Endothelial cell of umbilical vein (primary cell): ENCODE results near the gene CLCA1. TPM values are rescaled to one million over a fixed set of nuclear protein-coding genes. Genes with fewer than 3 reads are reported as not detected.

ENCODE experiments used
- BruUV-seq: library from RNA; stranded (reverse); fragments of 400-500 nt; replicated peaks from 2 replicates; lab custom pipeline; 2021; lab: Mats Ljungman, UMichigan
- CTCF ChIA-PET: fragments of 300-600, 350-600 bp; sonication (Branson Sonifier 250); formaldehyde crosslinking; loops from one replicate; lab custom pipeline; 2021; ENCODE audit warnings: antibody characterized with exemption, inconsistent platforms; lab: Charles Lee
- POLR2A ChIA-PET: fragments of 300-600, 350-600 bp; sonication (Branson Sonifier 250); formaldehyde crosslinking; loops from one replicate; lab custom pipeline; 2021; ENCODE audit warnings: antibody characterized with exemption, inconsistent platforms; lab: Charles Lee
- DNase-seq: peaks from one replicate; pipeline ENCODE4 v3.0.0-alpha.2; 2011; ENCODE audit warnings: low read depth, low spot score
- FAIRE-seq: peaks from 2 replicates; lab custom pipeline; 2011; peaks lifted over from hg19 to GRCh38; lab: Jason Lieb, UNC
- H2AFZ ChIP-seq: 2 replicates; pipeline ENCODE4 v1.6.0; 2012; ENCODE audit warnings: low read depth, low read length, control low read depth, inconsistent platforms
- H3K27ac ChIP-seq: 2 replicates; pipeline ENCODE4 v1.5.1; 2011; ENCODE audit warnings: low read depth, mild to moderate bottlenecking, control low read depth, low read length, moderate library complexity; ENCODE audit not compliant: insufficient read depth
- H3K27me3 ChIP-seq, 2 experiments: 2 replicates each; pipeline versions ENCODE4 v1.6.0 to v1.6.1; 2011; ENCODE audit warnings: low read length in 2 of 2, mixed read lengths in 1 of 2; ENCODE audit not compliant: control insufficient read depth in 2 of 2, insufficient read depth in 2 of 2
- H3K36me3 ChIP-seq, 2 experiments: 2 replicates in 1 of 2; 3 replicates in 1 of 2; pipeline ENCODE4 v1.5.1; 2011; ENCODE audit warnings: low read length in 2 of 2, mild to moderate bottlenecking in 1 of 2, moderate library complexity in 1 of 2; ENCODE audit not compliant: control insufficient read depth in 2 of 2, insufficient read depth in 2 of 2; ENCODE audit errors: extremely low read depth in 1 of 2
- H3K4me1 ChIP-seq: 3 replicates; pipeline ENCODE4 v1.5.1; 2011; ENCODE audit warnings: mild to moderate bottlenecking, low read length; ENCODE audit not compliant: control insufficient read depth, insufficient read depth; ENCODE audit errors: extremely low read depth
- H3K4me2 ChIP-seq: 2 replicates; pipeline ENCODE4 v1.6.1; 2011; ENCODE audit warnings: low read length, control low read depth, mixed read lengths; ENCODE audit not compliant: insufficient read depth
- H3K4me3 ChIP-seq, 3 experiments: fragments of 200-600 bp in 1 of 3; sonication (generic), shearing (Covaris generic) in 1 of 3; replicated peaks in 1 of 3; 2 replicates each; pipeline ENCODE4 v1.5.1; 2011 to 2016; ENCODE audit warnings: control low read depth in 3 of 3, low read length in 3 of 3, mild to moderate bottlenecking in 2 of 3, inconsistent platforms in 1 of 3, low read depth in 1 of 3, moderate library complexity in 1 of 3; ENCODE audit not compliant: insufficient read depth in 1 of 3
- H3K79me2 ChIP-seq: 2 replicates; pipeline ENCODE4 v1.6.0; 2012; ENCODE audit warnings: low read length, inconsistent platforms; ENCODE audit not compliant: control insufficient read depth, insufficient read depth
- H3K9ac ChIP-seq: replicated peaks from 2 replicates; pipeline ENCODE3; 2011; ENCODE audit warnings: low read length, control low read depth; ENCODE audit not compliant: insufficient read depth; ENCODE audit errors: extremely low read depth
- H3K9me1 ChIP-seq: replicated peaks from 3 replicates; pipeline ENCODE4 v1.6.0; 2011; ENCODE audit warnings: mild to moderate bottlenecking, low read length; ENCODE audit not compliant: control insufficient read depth, insufficient read depth; ENCODE audit errors: extremely low read depth
- H3K9me3 ChIP-seq: replicated peaks from 2 replicates; pipeline ENCODE4 v1.5.1; 2012; ENCODE audit warnings: low read length, inconsistent platforms; ENCODE audit not compliant: control insufficient read depth, insufficient read depth
- H4K20me1 ChIP-seq: replicated peaks from 2 replicates; pipeline ENCODE3; 2011; ENCODE audit warnings: mild to moderate bottlenecking, low read length; ENCODE audit not compliant: control insufficient read depth, insufficient read depth; ENCODE audit errors: extremely low read depth
- EZH2 ChIP-seq: IDR thresholded peaks from 2 replicates; pipeline ENCODE4 v1.6.1; 2012; ENCODE audit warnings: borderline replicate concordance, low read depth, mild to moderate bottlenecking, moderate library complexity, low read length, inconsistent platforms; ENCODE audit not compliant: severe bottlenecking
- FOS ChIP-seq: IDR thresholded peaks from 2 replicates; pipeline ENCODE4 v1.6.1; 2011; ENCODE audit warnings: mild to moderate bottlenecking, low read length, moderate library complexity, borderline replicate concordance; ENCODE audit not compliant: insufficient read depth
- GATA2 ChIP-seq: IDR thresholded peaks from 2 replicates; pipeline ENCODE4 v1.7.0; 2011; ENCODE audit warnings: low read depth, mild to moderate bottlenecking, moderate library complexity, mixed read lengths, low read length; ENCODE audit not compliant: insufficient read length, insufficient read depth
- JUN ChIP-seq: IDR thresholded peaks from 2 replicates; pipeline ENCODE4 v1.6.1; 2011; ENCODE audit warnings: borderline replicate concordance, low read depth; ENCODE audit not compliant: insufficient read length, insufficient read depth
- MYC ChIP-seq: IDR thresholded peaks from one replicate; pipeline ENCODE4 v1.6.1; 2011; ENCODE audit warnings: mild to moderate bottlenecking, low read depth, low read length
- POLR2A ChIP-seq: IDR thresholded peaks from 2 replicates; pipeline ENCODE4 v1.6.1; 2012; ENCODE audit warnings: low read depth, mild to moderate bottlenecking, control low read depth, low read length
- POLR2AphosphoS5 ChIP-seq: IDR thresholded peaks from 2 replicates; pipeline ENCODE4 v1.6.1; 2012; ENCODE audit warnings: low read depth, mild to moderate bottlenecking, control low read depth, low read length, moderate library complexity; ENCODE audit not compliant: insufficient read depth
- dilution Hi-C: fragments of 300-500 bp; cut with MboI; formaldehyde crosslinking; loops from one replicate; pipeline ENCODE4 v1.15.0; 2019; ENCODE audit warnings: low sequenced_read_pairs; ENCODE audit not compliant: extremely low pct_ligation_motif_present
- intact Hi-C: fragments of 100-400 bp; cut with micrococcal nuclease; formaldehyde crosslinking; loops from one replicate; pipeline ENCODE4 v1.10.0; 2022
- polyA plus RNA-seq, 4 experiments: library from polyadenylated mRNA; depleted of rRNA in 3 of 4; stranded (reverse) in 3 of 4; unstranded in 1 of 4; fragments of >200 nt; gene quantifications; 2 replicates each; pipeline versions ENCODE4 v1.2.1 to v1.2.3, GENCODE V29; 2011 to 2012; ENCODE audit warnings: missing spikeins in 1 of 4
- total RNA-seq: library from RNA; stranded (reverse); gene quantifications from 2 replicates; pipeline ENCODE4 v1.2.3, GENCODE V29; 2021
- TF ChIP-seq, protein P1 (sequence below), 2 donors: IDR thresholded peaks; 1 replicate in 1 of 2; 2 replicates in 1 of 2; pipeline ENCODE4 v1.5.1; 2011; ENCODE audit warnings: low read length in 2 of 2, mild to moderate bottlenecking in 2 of 2, moderate library complexity in 2 of 2, control low read depth in 1 of 2, inconsistent platforms in 1 of 2, low read depth in 1 of 2; ENCODE audit not compliant: insufficient read depth in 1 of 2; ENCODE audit errors: extremely low read depth in 1 of 2
- TF ChIP-seq, protein P2 (sequence below): IDR thresholded peaks from 2 replicates; pipeline ENCODE4 v1.6.1; 2011; ENCODE audit not compliant: insufficient read depth, insufficient read length

CLCA1 gene
- total and polyA plus RNA-seq, 2 donors (not counting 3 experiments of a cell fraction or from before 2014, with no cell fraction given), result not detected

- POLR2A ChIA-PET, result no interaction called here
- Histone ChIP-seq H3K27me3 (peaks cover 2 to 3% of the 10 kb centered on the region in 2 experiments), H3K36me3 (no peaks in the 10 kb centered on the region), H3K4me3 (no peak overlapping the region), H3K9me1 (no peaks in the 10 kb centered on the region), H4K20me1 (no peaks in the 10 kb centered on the region), H3K4me2 (no peak overlapping the region), H3K27ac (no peak overlapping the region), H3K4me1 (peaks cover 3% of the 10 kb centered on the region), H2AFZ (no peak overlapping the region), H3K79me2 (no peaks in the 10 kb centered on the region), H3K9me3 (no peaks in the 10 kb centered on the region), H3K9ac (no peak overlapping the region)
- FAIRE-seq, result no peak
- dilution Hi-C loops (no loop called here), intact Hi-C loops (loop anchor here (10.0 kb wide), 2 partner anchors 212 to 612 kb away; no protein-coding TSS in a partner anchor)
- BruUV-seq, result no TSS peak
- DNase-seq, result no peak
- CTCF ChIA-PET, result interaction anchor here (0.7 to 3.1 kb wide), 17 partner anchors 9 to 281 kb away, joined by 3 to 18 read pairs (median 5); no protein-coding TSS in a partner anchor
- TF ChIP-seq POLR2A (no peak), JUN (no peak), EZH2 (no peak)
- TF ChIP-seq, protein P1, sequence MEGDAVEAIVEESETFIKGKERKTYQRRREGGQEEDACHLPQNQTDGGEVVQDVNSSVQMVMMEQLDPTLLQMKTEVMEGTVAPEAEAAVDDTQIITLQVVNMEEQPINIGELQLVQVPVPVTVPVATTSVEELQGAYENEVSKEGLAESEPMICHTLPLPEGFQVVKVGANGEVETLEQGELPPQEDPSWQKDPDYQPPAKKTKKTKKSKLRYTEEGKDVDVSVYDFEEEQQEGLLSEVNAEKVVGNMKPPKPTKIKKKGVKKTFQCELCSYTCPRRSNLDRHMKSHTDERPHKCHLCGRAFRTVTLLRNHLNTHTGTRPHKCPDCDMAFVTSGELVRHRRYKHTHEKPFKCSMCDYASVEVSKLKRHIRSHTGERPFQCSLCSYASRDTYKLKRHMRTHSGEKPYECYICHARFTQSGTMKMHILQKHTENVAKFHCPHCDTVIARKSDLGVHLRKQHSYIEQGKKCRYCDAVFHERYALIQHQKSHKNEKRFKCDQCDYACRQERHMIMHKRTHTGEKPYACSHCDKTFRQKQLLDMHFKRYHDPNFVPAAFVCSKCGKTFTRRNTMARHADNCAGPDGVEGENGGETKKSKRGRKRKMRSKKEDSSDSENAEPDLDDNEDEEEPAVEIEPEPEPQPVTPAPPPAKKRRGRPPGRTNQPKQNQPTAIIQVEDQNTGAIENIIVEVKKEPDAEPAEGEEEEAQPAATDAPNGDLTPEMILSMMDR (IDR thresholded peaks at IDR 0.05; ENCODE audit: extremely low read depth in 1 of 2, insufficient read depth in 1 of 2, low read depth in 1 of 2, low read length in 2 of 2), result no peak
Observed at GRCh38 chr1:86472767-86473166, 4.0 kb downstream of the CLCA1 start.

DNA sequence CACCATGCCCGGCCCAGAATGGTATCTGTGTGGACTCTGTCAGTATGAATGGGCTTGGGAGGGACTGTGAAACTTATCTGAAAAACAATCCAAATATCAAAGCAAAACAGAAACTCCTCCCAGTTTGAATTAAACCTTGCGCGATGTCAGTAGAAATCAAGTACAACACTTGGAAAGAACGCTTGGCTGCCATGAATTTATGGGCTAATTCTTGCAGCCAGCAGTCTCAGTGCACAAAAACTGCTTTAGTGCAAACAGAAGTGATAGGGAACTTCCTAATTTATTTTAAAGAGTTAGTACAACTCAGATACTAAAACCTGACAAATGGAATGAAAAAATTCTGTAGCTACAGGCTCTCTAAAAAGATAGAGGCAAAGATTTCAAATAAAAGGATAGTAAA lies 8.5 kb downstream of the CLCA1 start:
- H3K36me3 ChIP-seq, result no peaks in the 10 kb centered on the region
- ChIA-PET POLR2A (no interaction called here), CTCF (no interaction called here)
- H3K4me3 ChIP-seq, result no peak overlapping the region
- no peak overlapping the region for H3K4me2 ChIP-seq
- no peak overlapping the region for H2AFZ ChIP-seq
- no peaks in the 10 kb centered on the region for H3K9me3 ChIP-seq
- H3K79me2 ChIP-seq, result no peaks in the 10 kb centered on the region
- FAIRE-seq (no peak), DNase-seq (no peak)
- no peak overlapping the region for H3K27ac ChIP-seq
- no peaks in the 10 kb centered on the region for H3K4me1 ChIP-seq
- no peaks in the 10 kb centered on the region for H3K9me1 ChIP-seq
- BruUV-seq, result no TSS peak
- intact Hi-C loops (loop anchor here (10.0 kb wide), 2 partner anchors 208 to 608 kb away; no protein-coding TSS in a partner anchor), dilution Hi-C loops (no loop called here)
- no peak for TF ChIP-seq EZH2
- TF ChIP-seq JUN, result no peak
- TF ChIP-seq GATA2, result no peak
- TF ChIP-seq, protein P1 (IDR thresholded peaks at IDR 0.05; ENCODE audit: extremely low read depth in 1 of 2, insufficient read depth in 1 of 2, low read depth in 1 of 2, low read length in 2 of 2), result no peak
- no peak for TF ChIP-seq POLR2A
- TF ChIP-seq MYC, result no peak
- no peak for TF ChIP-seq POLR2AphosphoS5
- TF ChIP-seq FOS, result no peak
- TF ChIP-seq, protein P2, sequence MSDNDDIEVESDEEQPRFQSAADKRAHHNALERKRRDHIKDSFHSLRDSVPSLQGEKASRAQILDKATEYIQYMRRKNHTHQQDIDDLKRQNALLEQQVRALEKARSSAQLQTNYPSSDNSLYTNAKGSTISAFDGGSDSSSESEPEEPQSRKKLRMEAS, result no peak
- H3K27me3 ChIP-seq, result peaks cover 0 to 1% of the 10 kb centered on the region in 2 experiments
- no peaks in the 10 kb centered on the region for H4K20me1 ChIP-seq
- H3K9ac ChIP-seq, result no peak overlapping the region
